ENCODE results near the gene GLT1D1.

Gene GLT1D1

DNA sequence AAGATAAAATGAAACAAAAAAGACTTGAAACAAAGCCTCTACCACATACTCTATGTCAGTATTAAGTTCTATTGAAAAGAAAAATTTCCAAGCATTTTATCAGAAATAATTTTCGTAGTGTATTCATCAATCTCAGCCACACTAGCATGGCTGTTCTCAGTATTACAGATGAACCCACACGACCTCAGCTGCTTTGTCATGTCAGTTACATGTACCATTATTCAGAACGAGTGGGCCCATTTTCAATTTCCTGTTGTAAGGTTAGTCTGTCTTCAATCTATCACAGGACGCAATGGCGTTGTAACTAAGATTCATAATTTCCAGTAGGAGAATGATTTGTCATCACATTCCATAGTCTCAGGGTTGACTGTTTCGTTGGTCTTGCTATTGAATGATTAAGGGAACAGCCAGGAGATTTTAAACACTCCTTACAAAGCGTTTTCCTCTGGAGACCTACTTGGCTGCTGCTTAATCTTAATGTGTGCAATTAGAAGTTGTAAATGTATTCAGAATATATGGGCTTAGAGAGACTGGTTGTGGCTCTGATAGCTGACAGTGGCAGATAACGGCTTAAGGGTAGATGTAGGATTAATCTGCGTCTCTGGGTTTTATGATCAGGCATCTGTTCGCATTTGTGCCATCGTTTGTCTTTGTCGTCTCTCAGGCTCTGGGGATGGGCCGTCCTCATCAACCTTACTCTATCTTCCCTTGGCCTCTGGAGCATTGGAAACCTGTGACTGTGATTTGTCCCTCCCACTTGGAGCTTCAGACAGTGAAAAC, 65.4 kb downstream of the GLT1D1 start:
- no peak for TF ChIP-seq JUND (IDR thresholded peaks at IDR 0.05; ENCODE audit: low read depth)
- in situ Hi-C loops (cut with HindIII; ENCODE audit: low pct_unique_long_range_greater_than_20kb, low sequenced_read_pairs), result no loop called here
- DNase-seq (ENCODE audit: low read depth in 1 of 2, low spot score in 1 of 2), result no peak

DNA sequence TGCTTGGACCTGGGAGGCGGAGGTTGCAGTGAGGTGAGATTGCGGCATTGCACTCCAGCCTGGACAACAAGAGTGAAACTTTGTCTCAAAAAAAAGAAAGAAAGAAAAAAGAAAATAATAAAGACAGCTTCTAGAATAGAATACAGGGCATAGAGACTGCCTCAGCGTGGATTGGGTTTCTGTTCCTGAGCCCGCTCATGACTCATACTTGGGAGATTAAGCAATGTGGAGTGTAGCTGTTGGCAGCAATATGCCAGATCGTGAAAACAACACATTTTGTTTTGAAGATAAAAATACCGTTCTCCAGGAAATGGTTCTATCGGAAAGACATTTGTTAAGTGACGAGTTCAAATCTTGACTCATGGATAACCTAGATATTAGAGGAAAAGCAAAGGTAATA, 67.2 kb downstream of the GLT1D1 start:
- DNase-seq (ENCODE audit: low read depth in 1 of 2, low spot score in 1 of 2), result no peak
- TF ChIP-seq JUND (IDR thresholded peaks at IDR 0.05; ENCODE audit: low read depth), result no peak
- in situ Hi-C loops (cut with HindIII; ENCODE audit: low pct_unique_long_range_greater_than_20kb, low sequenced_read_pairs), result no loop called here

DNA sequence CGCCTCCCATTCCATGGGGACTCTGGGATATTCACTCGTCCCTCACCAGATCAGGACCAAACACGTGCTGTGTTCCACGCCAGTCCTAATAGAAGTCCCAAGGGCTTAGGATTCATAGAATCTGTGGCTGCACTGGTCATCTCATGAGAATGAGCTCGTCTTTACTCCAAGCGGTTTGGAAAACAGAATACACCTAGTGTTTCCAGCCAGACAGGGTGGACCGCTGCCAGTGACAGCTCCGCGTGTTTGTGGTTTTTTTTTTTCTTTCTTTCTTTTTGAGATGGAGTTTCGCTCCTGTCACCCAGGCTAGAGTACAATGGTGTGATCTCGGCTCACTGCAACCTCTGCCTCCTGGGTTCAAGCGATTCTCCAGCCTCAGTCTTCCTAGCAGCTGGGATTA, 75.1 kb downstream of the GLT1D1 start:
- no peak for DNase-seq (ENCODE audit: low read depth in 1 of 2, low spot score in 1 of 2)
- in situ Hi-C loops (cut with HindIII; ENCODE audit: low pct_unique_long_range_greater_than_20kb, low sequenced_read_pairs), result no loop called here

DNA sequence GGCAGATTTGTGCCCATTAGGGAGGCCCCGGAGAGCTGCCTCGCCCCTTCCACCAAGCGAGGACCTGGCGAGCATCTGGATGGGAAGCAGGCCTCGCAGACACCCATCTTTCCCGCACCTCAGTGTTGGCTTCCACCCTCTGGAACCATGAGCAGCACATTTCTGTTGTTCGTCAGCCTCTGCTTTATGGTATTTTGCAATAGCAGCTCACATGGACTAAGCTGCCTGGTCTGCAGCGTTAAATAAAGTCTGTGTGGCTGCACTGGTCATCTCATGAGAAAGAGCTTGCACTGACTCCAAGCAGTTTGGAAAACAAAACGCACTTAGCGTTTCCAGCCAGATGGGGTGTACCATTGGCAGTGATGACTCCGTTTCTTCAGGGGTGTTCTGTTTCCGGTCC, 75.8 kb downstream of the GLT1D1 start:
- no peak for DNase-seq (ENCODE audit: low read depth in 1 of 2, low spot score in 1 of 2)
- no peak for TF ChIP-seq JUND (IDR thresholded peaks at IDR 0.05; ENCODE audit: low read depth)
- in situ Hi-C loops (cut with HindIII; ENCODE audit: low pct_unique_long_range_greater_than_20kb, low sequenced_read_pairs), result no loop called here

More for the DNA sequence above, 75.1 kb downstream of the GLT1D1 start:
- TF ChIP-seq JUND (IDR thresholded peaks at IDR 0.05; ENCODE audit: low read depth), result no peak

DNA sequence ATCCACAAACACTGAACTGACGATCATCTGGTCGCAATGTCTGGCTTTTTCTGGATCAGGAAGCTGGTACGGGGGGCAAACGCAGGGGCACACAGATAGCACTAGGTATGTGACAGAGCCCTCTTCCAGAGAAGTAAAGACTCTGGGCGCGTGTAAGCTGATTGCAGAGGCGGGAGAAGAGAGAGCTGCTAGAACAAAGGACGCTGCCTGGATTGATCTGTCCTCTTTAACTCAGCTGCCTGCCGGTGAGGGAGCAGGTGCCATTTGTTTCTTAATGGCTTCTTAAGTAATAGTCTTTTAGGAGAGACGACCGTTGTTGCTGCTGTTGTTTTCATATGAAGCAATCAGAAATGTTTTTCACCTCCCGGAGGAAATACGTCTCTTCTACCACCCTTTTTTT, 77.3 kb downstream of the GLT1D1 start:
- TF ChIP-seq JUND (IDR thresholded peaks at IDR 0.05; ENCODE audit: low read depth), result no peak
- DNase-seq (ENCODE audit: low read depth in 1 of 2, low spot score in 1 of 2), result no peak
- in situ Hi-C loops (cut with HindIII; ENCODE audit: low pct_unique_long_range_greater_than_20kb, low sequenced_read_pairs), result no loop called here

DNA sequence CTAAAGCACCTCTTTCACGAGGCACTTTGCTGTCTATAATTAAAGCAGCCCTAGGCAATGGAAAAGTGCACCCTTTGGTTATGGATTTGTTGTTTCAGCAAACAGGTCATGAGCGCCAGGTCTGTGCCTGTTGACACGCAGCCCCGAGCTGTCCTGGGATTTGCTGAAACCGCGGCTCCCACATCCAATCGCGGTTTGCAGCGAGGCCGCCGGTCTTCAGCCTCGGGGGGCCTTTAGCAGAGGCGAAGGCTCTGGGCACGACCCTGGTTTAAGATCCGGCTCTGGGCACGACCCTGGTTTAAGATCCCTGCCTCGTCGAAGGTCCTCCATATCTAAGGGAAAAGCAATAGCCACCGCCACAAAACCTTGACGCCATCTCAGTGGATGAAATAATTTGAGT, 79.2 kb downstream of the GLT1D1 start:
- in situ Hi-C loops (cut with HindIII; ENCODE audit: low pct_unique_long_range_greater_than_20kb, low sequenced_read_pairs), result no loop called here
- no peak for TF ChIP-seq JUND (IDR thresholded peaks at IDR 0.05; ENCODE audit: low read depth)
- peak in 1 of 2 experiments; percentile 23 for DNase-seq (ENCODE audit: low read depth in 1 of 2, low spot score in 1 of 2)

DNA sequence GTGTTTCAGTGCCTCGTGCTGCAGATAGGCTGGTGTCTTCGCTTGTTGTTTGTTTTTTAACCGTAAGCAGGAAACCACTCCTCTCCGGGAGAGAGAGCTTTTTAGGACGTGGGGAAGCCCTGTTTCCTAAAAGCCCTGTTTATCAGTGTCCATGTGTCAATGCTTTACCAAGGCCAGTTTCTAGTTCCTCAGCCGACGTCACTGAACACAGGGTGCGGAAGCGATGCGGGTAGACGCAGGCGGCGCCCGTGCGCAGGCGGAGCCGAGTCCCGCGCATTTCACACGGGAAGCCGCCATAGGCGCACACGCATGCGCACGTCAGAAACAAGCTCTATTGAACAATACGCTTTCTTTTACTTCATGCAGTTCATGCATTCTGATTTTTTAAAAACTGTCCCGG, 79.8 kb downstream of the GLT1D1 start:
- DNase-seq (ENCODE audit: low read depth in 1 of 2, low spot score in 1 of 2), result peak in 1 of 2 experiments; percentile 23

DNA sequence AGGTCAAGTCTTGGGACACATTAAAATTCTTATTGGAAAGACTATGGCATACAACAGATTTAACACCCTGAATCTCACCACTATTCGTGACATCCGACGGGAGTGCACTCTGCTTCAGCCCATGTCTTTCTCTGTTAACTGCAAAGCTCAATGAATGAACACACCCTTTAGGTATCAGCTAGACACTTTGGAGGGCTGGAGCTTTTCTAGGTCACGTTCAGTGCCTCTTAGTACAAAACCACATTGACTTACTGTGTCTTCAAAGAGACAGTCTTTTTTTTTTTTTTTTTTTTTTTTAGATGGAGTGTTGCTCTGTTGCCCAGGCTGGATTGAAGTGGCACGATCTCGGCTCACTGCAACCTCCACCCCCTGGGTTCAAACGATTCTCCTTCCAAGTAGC, 80.6 kb downstream of the GLT1D1 start:
- no peak for TF ChIP-seq JUND (IDR thresholded peaks at IDR 0.05; ENCODE audit: low read depth)
- in situ Hi-C loops (cut with HindIII; ENCODE audit: low pct_unique_long_range_greater_than_20kb, low sequenced_read_pairs), result no loop called here
- DNase-seq (ENCODE audit: low read depth in 1 of 2, low spot score in 1 of 2), result no peak

More for the DNA sequence above, 79.8 kb downstream of the GLT1D1 start:
- in situ Hi-C loops (cut with HindIII; ENCODE audit: low pct_unique_long_range_greater_than_20kb, low sequenced_read_pairs), result no loop called here
- TF ChIP-seq JUND (IDR thresholded peaks at IDR 0.05; ENCODE audit: low read depth), result no peak

DNA sequence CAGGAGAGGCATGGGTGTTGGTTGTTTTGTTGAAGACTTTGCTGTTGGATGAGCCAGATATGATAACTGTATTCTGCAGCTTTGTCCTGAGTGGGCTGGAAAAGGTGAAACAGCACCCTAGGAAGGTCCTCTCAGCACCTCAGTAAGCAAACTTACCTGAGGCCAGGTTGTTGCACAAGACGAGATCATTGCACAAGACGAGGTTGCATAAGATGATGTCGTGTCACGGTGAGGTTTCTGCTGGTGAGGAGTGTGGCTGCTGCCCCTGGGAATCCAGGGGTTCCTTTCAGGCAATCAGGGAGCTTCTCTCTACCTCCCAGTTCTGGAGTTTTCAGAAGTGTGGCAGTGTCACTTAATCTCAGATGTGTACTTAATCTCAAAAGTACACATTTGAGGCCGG, 85.6 kb downstream of the GLT1D1 start:
- DNase-seq (ENCODE audit: low read depth in 1 of 2, low spot score in 1 of 2), result peak in 1 of 2 experiments; percentile 52
- TF ChIP-seq JUND (IDR thresholded peaks at IDR 0.05; ENCODE audit: low read depth), result no peak
- in situ Hi-C loops (cut with HindIII; ENCODE audit: low pct_unique_long_range_greater_than_20kb, low sequenced_read_pairs), result no loop called here

DNA sequence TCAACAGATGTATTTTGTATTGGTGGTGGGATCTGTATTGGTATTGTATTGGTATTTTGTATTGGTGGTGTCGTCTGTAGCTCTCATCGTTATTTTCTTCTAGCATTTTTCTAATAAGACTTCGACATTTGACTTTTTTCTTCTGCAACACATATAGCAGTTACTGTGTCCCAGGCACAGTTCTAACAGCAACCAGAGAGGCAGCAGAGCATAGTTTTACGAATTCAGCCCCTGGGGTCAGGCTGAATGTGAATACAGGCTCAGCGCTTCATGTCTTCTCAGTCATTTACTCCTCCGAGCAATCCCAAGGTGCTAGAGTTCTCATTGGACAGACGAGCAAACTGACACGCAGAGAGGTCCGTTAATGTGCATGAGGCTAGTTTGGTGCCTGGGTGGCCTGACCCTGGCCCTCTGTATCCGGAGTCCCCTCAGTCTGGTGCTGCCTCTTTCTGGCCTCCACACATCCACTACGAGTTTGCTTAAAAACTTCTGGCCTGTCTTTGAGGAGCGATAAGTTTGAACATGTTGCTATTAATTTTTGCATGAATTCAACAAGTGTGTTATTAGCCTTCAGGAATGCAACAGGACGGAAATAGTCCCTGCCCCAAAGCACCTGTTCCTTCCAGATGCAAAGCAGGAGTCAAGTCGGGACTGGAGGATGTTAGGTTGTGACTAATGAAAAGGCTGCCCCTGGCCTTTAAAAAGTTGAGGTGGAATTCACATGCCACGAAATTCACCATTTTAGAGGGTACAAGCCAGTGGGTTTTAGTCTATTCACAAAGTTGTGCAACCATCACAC, 87.0 kb downstream of the GLT1D1 start:
- no peak for DNase-seq (ENCODE audit: low read depth in 1 of 2, low spot score in 1 of 2)
- in situ Hi-C loops (cut with HindIII; ENCODE audit: low pct_unique_long_range_greater_than_20kb, low sequenced_read_pairs), result no loop called here
- TF ChIP-seq JUND (IDR thresholded peaks at IDR 0.05; ENCODE audit: low read depth), result no peak

DNA sequence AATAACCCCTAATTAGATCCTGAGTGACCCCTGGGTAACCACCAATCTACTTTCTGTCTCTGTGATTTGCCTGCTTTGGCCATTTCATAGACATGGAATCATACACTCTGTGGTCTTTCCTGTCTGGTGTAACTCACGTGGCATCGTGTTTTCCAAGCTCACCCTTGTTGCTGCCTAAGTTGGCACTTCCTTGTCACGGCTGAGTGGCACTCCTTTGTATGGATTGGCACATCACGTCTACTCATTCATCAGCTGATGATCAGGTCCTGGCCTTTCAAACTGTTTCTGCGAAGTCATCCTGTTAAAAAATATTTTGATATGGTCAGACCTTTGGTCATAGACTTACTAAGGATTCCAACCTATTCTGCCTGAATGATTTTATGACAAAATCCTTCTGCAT, 87.7 kb downstream of the GLT1D1 start:
- TF ChIP-seq JUND (IDR thresholded peaks at IDR 0.05; ENCODE audit: low read depth), result no peak
- in situ Hi-C loops (cut with HindIII; ENCODE audit: low pct_unique_long_range_greater_than_20kb, low sequenced_read_pairs), result no loop called here
- no peak for DNase-seq (ENCODE audit: low read depth in 1 of 2, low spot score in 1 of 2)

DNA sequence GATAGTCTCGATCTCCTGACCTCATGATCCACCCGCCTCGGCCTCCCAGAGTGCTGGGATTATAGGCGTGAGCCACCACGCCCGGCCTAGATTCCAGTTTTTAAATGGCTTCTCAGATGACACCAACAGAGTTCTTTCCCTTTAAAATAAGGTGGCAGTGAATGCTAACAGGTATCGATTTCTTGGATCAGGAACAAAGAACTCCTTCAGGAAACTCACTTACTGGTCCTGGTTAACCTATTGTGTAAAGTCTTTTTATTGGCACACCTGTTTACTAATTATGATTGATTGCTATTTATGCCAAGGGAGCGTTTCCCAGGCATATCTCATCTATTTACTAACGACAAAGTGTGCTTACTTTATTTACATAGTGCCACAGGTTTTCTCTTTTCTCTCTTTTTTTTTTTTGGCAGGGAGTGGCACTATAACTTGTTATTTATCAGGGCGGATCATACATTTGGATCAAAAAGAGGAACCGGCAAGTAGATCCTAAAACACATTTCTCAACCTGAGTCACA, 89.7 kb downstream of the GLT1D1 start:
- in situ Hi-C loops (cut with HindIII; ENCODE audit: low pct_unique_long_range_greater_than_20kb, low sequenced_read_pairs), result no loop called here
- no peak for TF ChIP-seq JUND (IDR thresholded peaks at IDR 0.05; ENCODE audit: low read depth)
- DNase-seq (ENCODE audit: low read depth in 1 of 2, low spot score in 1 of 2), result no peak

DNA sequence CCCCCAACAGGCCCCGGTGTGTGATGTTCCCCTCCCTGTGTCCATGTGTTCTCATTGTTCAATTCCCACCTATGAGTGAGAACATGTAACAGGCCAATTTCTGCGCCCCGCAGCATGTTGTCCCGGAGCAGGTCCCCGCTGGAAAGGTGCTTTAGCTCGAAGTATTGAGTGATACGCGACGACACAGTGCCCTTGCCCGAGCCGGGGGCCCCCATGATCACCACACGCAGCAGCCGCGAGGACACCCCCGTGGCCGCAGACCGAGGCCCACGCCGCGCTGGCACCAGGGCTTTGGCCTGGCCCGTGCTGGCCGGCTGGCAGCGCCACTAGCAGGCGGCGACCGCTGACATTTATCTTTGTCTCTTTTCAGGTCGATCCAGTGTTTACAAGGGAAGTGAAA, 91.7 kb downstream of the GLT1D1 start:
- no peak for DNase-seq (ENCODE audit: low read depth in 1 of 2, low spot score in 1 of 2)
- no peak for TF ChIP-seq JUND (IDR thresholded peaks at IDR 0.05; ENCODE audit: low read depth)

More for the DNA sequence above, 91.7 kb downstream of the GLT1D1 start:
- in situ Hi-C loops (cut with HindIII; ENCODE audit: low pct_unique_long_range_greater_than_20kb, low sequenced_read_pairs), result no loop called here
